ENCODE data around the gene USP48.

USP48 gene

GRCh38 chr1:21749109-21749508 lies 33.8 kb downstream of the USP48 start:
- DNase-seq (ENCODE audit: low read depth), result no peak

GRCh38 chr1:21743476-21743875 lies 39.5 kb downstream of the USP48 start:
- DNase-seq (ENCODE audit: low read depth), result no peak

GRCh38 chr1:21742578-21742977 lies 40.4 kb downstream of the USP48 start:
- DNase-seq (ENCODE audit: low read depth), result no peak

GRCh38 chr1:21741206-21741605 lies 41.7 kb downstream of the USP48 start:
- no peak for DNase-seq (ENCODE audit: low read depth)

GRCh38 chr1:21736876-21737275 lies 46.1 kb downstream of the USP48 start:
- DNase-seq (ENCODE audit: low read depth), result no peak

GRCh38 chr1:21736011-21736410 lies 46.9 kb downstream of the USP48 start:
- DNase-seq (ENCODE audit: low read depth), result no peak

- no peak for DNase-seq (ENCODE audit: low read depth)
Measured at GRCh38 chr1:21734526-21734925, 48.4 kb downstream of the USP48 start.

GRCh38 chr1:21732664-21733063 lies 50.3 kb downstream of the USP48 start:
- DNase-seq (ENCODE audit: low read depth), result no peak

GRCh38 chr1:21725748-21726392 lies 57.1 kb downstream of the USP48 start:
- DNase-seq (ENCODE audit: low read depth), result no peak

- no peak for DNase-seq (ENCODE audit: low read depth)
Measured at GRCh38 chr1:21724570-21724969, 58.4 kb downstream of the USP48 start.

- no peak for DNase-seq (ENCODE audit: low read depth)
Measured at GRCh38 chr1:21724098-21724497, 58.9 kb downstream of the USP48 start.

GRCh38 chr1:21721295-21721985 lies 61.5 kb downstream of the USP48 start:
- no peak for DNase-seq (ENCODE audit: low read depth)

GRCh38 chr1:21716169-21716568 lies 66.8 kb downstream of the USP48 start:
- DNase-seq (ENCODE audit: low read depth), result no peak

- DNase-seq (ENCODE audit: low read depth), result no peak
Measured at GRCh38 chr1:21707891-21708290, 75.1 kb downstream of the USP48 start.

GRCh38 chr1:21707086-21707840 lies 75.7 kb downstream of the USP48 start:
- no peak for DNase-seq (ENCODE audit: low read depth)

GRCh38 chr1:21706151-21706835 lies 76.7 kb downstream of the USP48 start:
- no peak for DNase-seq (ENCODE audit: low read depth)

GRCh38 chr1:21705303-21705980 lies 77.5 kb downstream of the USP48 start:
- DNase-seq (ENCODE audit: low read depth), result no peak

GRCh38 chr1:21704145-21704544 lies 78.8 kb downstream of the USP48 start:
- DNase-seq (ENCODE audit: low read depth), result no peak

- no peak for DNase-seq (ENCODE audit: low read depth)
Measured at GRCh38 chr1:21703318-21703963, 79.5 kb downstream of the USP48 start.

GRCh38 chr1:21702780-21703179 lies 80.2 kb downstream of the USP48 start:
- no peak for DNase-seq (ENCODE audit: low read depth)

- no peak for DNase-seq (ENCODE audit: low read depth)
Measured at GRCh38 chr1:21701401-21701800, 81.5 kb downstream of the USP48 start.
